ENCODE measurements around the gene KCTD8.

Gene KCTD8

DNA sequence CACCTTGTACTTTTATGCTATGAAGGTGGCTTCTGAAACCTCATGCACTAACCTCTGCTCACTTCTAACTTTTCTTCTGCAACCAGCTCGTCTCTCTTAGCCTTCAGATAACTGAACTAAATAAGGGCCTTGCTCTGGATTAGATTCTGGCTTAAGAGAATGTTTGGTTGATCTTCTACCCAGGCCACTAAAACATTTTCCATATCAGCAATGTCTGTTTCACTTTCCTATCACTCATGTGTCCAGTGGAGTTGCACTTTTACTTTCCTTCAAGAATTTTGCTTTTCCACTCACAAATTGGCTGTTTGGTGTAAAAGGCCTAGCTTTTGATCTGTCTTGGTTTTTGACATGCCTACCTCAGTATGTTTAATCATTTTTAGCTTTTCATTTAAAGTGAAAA is 105.8 kb downstream of the KCTD8 start:
- no peaks in the 10 kb centered on the region for H3K79me2 ChIP-seq (ENCODE audit: low read length)
- TF ChIP-seq, protein P1, sequence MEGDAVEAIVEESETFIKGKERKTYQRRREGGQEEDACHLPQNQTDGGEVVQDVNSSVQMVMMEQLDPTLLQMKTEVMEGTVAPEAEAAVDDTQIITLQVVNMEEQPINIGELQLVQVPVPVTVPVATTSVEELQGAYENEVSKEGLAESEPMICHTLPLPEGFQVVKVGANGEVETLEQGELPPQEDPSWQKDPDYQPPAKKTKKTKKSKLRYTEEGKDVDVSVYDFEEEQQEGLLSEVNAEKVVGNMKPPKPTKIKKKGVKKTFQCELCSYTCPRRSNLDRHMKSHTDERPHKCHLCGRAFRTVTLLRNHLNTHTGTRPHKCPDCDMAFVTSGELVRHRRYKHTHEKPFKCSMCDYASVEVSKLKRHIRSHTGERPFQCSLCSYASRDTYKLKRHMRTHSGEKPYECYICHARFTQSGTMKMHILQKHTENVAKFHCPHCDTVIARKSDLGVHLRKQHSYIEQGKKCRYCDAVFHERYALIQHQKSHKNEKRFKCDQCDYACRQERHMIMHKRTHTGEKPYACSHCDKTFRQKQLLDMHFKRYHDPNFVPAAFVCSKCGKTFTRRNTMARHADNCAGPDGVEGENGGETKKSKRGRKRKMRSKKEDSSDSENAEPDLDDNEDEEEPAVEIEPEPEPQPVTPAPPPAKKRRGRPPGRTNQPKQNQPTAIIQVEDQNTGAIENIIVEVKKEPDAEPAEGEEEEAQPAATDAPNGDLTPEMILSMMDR (IDR thresholded peaks at IDR 0.05; ENCODE audit: low read length): no peak
- TF ChIP-seq EZH2phosphoT487 (IDR thresholded peaks at IDR 0.05; ENCODE audit: low read length) (no peak), EZH2 (optimal IDR thresholded peaks at IDR 0.05; ENCODE audit: low read depth, low read length) (no peak)

DNA sequence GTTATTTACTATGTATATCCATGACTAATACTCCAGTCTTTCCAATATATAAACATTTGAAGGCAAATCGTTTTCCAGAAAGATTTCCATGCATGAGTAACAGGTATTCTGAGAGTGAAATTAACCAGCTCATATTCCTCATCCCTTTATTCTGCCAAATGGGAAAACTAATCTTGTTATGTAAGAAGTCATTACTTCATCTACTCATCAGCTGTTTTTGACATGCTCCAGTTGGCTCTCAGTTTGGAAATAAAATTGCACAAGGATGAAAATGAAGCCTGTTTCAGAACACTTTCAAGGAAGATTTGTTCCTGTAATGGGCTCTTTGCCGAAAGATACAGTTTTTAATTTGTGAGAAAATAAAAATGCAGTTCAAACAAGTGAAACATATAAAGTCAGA is 121.9 kb downstream of the KCTD8 start:
- no peak overlapping the region for H3K27ac ChIP-seq (ENCODE audit: low read length)
- no peak overlapping the region for H3K4me3 ChIP-seq (ENCODE audit: low read length)
- DNase-seq: no peak
- no peak overlapping the region for H2AFZ ChIP-seq (ENCODE audit: low read length)
- no peaks in the 10 kb centered on the region for H3K79me2 ChIP-seq (ENCODE audit: low read length)
- H3K9me2 ChIP-seq (replicated peaks; ENCODE audit: insufficient read depth, low read length): no peaks in the 10 kb centered on the region
- no peak overlapping the region for H3K9ac ChIP-seq (ENCODE audit: low read length)
- no peaks in the 10 kb centered on the region for H3F3A ChIP-seq (ENCODE audit: insufficient read depth, low read length)
- no peaks in the 10 kb centered on the region for H3K9me3 ChIP-seq (replicated peaks; ENCODE audit: insufficient read depth, low read length)
- TF ChIP-seq, protein P1 (IDR thresholded peaks at IDR 0.05; ENCODE audit: low read length): no peak
- no peak for TF ChIP-seq EZH2phosphoT487 (IDR thresholded peaks at IDR 0.05; ENCODE audit: low read length)
- no peak for TF ChIP-seq EZH2 (optimal IDR thresholded peaks at IDR 0.05; ENCODE audit: low read depth, low read length)
- H3K4me2 ChIP-seq (ENCODE audit: low read depth, low read length): no peak overlapping the region
- no peaks in the 10 kb centered on the region for H3K27me3 ChIP-seq (replicated peaks; ENCODE audit: insufficient read depth, low read length)
- H3K36me3 ChIP-seq (replicated peaks; ENCODE audit: insufficient read depth, low read length): no peaks in the 10 kb centered on the region
- no peaks in the 10 kb centered on the region for H4K20me1 ChIP-seq (ENCODE audit: insufficient read depth, low read length)
- no peaks in the 10 kb centered on the region for H3K4me1 ChIP-seq (ENCODE audit: low read length)

More for the DNA sequence above, 105.8 kb downstream of the KCTD8 start:
- H4K20me1 ChIP-seq (ENCODE audit: insufficient read depth, low read length): no peaks in the 10 kb centered on the region
- H3K9me3 ChIP-seq (replicated peaks; ENCODE audit: insufficient read depth, low read length): no peaks in the 10 kb centered on the region
- H3K9ac ChIP-seq (ENCODE audit: low read length): no peak overlapping the region
- no peaks in the 10 kb centered on the region for H3F3A ChIP-seq (ENCODE audit: insufficient read depth, low read length)
- DNase-seq: no peak
- H3K4me2 ChIP-seq (ENCODE audit: low read depth, low read length): no peak overlapping the region
- no peaks in the 10 kb centered on the region for H3K27me3 ChIP-seq (replicated peaks; ENCODE audit: insufficient read depth, low read length)
- no peak overlapping the region for H3K4me3 ChIP-seq (ENCODE audit: low read length)
- H3K36me3 ChIP-seq (replicated peaks; ENCODE audit: insufficient read depth, low read length): no peaks in the 10 kb centered on the region
- H3K9me2 ChIP-seq (replicated peaks; ENCODE audit: insufficient read depth, low read length): no peaks in the 10 kb centered on the region
- H2AFZ ChIP-seq (ENCODE audit: low read length): no peak overlapping the region
- no peaks in the 10 kb centered on the region for H3K4me1 ChIP-seq (ENCODE audit: low read length)
- H3K27ac ChIP-seq (ENCODE audit: low read length): no peak overlapping the region

DNA sequence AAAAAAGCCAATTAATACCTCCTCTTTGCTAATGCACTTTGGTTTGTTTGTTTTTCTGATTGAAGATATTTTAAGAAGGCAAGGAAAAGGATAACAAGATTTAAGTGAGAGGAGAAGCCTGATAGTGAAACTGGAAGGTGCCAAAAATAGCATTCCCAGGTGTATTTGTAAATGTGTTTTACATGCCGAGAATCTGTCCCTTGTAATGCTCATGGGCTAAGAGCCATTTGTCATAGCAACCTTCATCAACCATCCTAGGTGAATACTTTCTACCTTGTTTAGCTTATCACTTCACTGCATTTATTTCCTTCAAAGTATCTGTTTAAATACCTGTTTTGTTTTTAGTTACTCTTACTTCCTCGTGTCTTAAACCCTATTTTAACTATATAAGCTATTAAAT is 127.8 kb downstream of the KCTD8 start:
- 0 out of 2 replicates have a peak, but pooled peaks cover 6% of the 10 kb centered on the region for H3K4me1 ChIP-seq (ENCODE audit: low read length)
- H3K9ac ChIP-seq (ENCODE audit: low read length): no peak overlapping the region
- DNase-seq: no peak
- no peaks in the 10 kb centered on the region for H3K79me2 ChIP-seq (ENCODE audit: low read length)
- no peaks in the 10 kb centered on the region for H4K20me1 ChIP-seq (ENCODE audit: insufficient read depth, low read length)
- H3K4me3 ChIP-seq (ENCODE audit: low read length): no peak overlapping the region
- no peaks in the 10 kb centered on the region for H3K27me3 ChIP-seq (replicated peaks; ENCODE audit: insufficient read depth, low read length)
- TF ChIP-seq EZH2 (optimal IDR thresholded peaks at IDR 0.05; ENCODE audit: low read depth, low read length) (no peak), EZH2phosphoT487 (IDR thresholded peaks at IDR 0.05; ENCODE audit: low read length) (no peak)
- TF ChIP-seq, protein P1 (IDR thresholded peaks at IDR 0.05; ENCODE audit: low read length): no peak
- no peak overlapping the region for H2AFZ ChIP-seq (ENCODE audit: low read length)
- no peaks in the 10 kb centered on the region for H3K9me3 ChIP-seq (replicated peaks; ENCODE audit: insufficient read depth, low read length)
- H3K27ac ChIP-seq (ENCODE audit: low read length): no peak overlapping the region
- H3K36me3 ChIP-seq (replicated peaks; ENCODE audit: insufficient read depth, low read length): no peaks in the 10 kb centered on the region
- no peaks in the 10 kb centered on the region for H3K9me2 ChIP-seq (replicated peaks; ENCODE audit: insufficient read depth, low read length)
- no peaks in the 10 kb centered on the region for H3F3A ChIP-seq (ENCODE audit: insufficient read depth, low read length)
- H3K4me2 ChIP-seq (ENCODE audit: low read depth, low read length): no peak overlapping the region

All from MM.1S (cell line).